Liver (tissue), 2 donors: ENCODE results near the gene SMAP2.

ENCODE experiments used
- CTCF ChIP-seq: fragments of 150-350 bp; IDR thresholded peaks from 2 replicates; pipeline ENCODE4 v1.5.1; 2017; ENCODE audit warnings: improper control_type of control experiment, low read depth, low read length; ENCODE audit not compliant: missing input control
- FOXA1 ChIP-seq: IDR thresholded peaks from 2 replicates; pipeline ENCODE4 v1.6.1; 2016; ENCODE audit warnings: antibody characterized with exemption
- donor health status: healthy.

DNA sequence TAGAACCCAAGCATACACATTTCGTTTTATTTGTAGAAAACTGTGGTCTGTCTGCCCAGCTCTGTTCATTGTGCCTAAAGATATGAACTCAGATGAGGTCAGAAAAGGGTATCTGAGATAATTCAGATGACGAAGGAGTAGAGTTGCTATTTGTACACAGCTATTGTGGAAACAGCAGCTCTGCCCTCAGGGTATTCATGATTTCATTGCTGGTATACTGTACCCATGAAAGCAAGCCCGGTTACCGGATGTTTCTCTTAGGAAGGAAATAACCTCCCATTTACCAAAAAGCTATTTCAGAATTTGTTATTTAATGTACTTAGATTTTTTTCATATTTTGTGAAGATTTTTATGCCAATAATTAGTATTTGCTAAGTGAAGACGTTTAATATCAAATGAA is 37.8 kb downstream of the SMAP2 start:
- TF ChIP-seq CTCF, result no peak
- no peak for TF ChIP-seq FOXA1
